ENCODE measurements around the gene RNF130. TPM values are rescaled to one million over a fixed set of nuclear protein-coding genes. Genes with fewer than 3 reads are reported as not detected.

Gene RNF130
- total RNA-seq, 2 donors from 2014 or later, result 83.8 to 116 TPM

- H3K4me1 ChIP-seq (replicated peaks), result no peaks in the 10 kb centered on the region
- TF ChIP-seq POLR2A (IDR thresholded peaks at IDR 0.05), result no peak
- TF ChIP-seq CTCF (IDR thresholded peaks at IDR 0.05), result no peak
- no peak for TF ChIP-seq POLR2AphosphoS5 (IDR thresholded peaks at IDR 0.05)
- no peaks in the 10 kb centered on the region for H3K27me3 ChIP-seq (replicated peaks; ENCODE audit: insufficient read depth)
- H3K4me3 ChIP-seq, result no peak overlapping the region
- intact Hi-C loops (cut with DNase I), result no loop called here
- WGBS, result 77% methylated on average over 7 of the region's 7 CpGs
- no peaks in the 10 kb centered on the region for H3K9me3 ChIP-seq
- no peak overlapping the region for H3K27ac ChIP-seq
- no peak for DNase-seq (ENCODE audit: low spot score)
- H3K36me3 ChIP-seq, result no peaks in the 10 kb centered on the region
Measured at GRCh38 chr5:180009581-180009980, 62.0 kb downstream of the RNF130 start.

- intact Hi-C loops (cut with DNase I), result no loop called here
- no peak overlapping the region for H3K27ac ChIP-seq
Measured at GRCh38 chr5:180008433-180008832, 63.1 kb downstream of the RNF130 start.

GRCh38 chr5:180007582-180007981 lies 64.0 kb downstream of the RNF130 start:
- no peak for TF ChIP-seq POLR2A (IDR thresholded peaks at IDR 0.05)
- no peak for TF ChIP-seq POLR2AphosphoS5 (IDR thresholded peaks at IDR 0.05)
- no peak for TF ChIP-seq CTCF (IDR thresholded peaks at IDR 0.05)
- no peak overlapping the region for H3K4me3 ChIP-seq
- intact Hi-C loops (cut with DNase I), result no loop called here
- H3K27me3 ChIP-seq (replicated peaks; ENCODE audit: insufficient read depth), result no peaks in the 10 kb centered on the region
- no peaks in the 10 kb centered on the region for H3K4me1 ChIP-seq (replicated peaks)
- no peak for DNase-seq (ENCODE audit: low spot score)
- WGBS, result 47% methylated on average over 8 of the region's 8 CpGs
- no peak overlapping the region for H3K27ac ChIP-seq
- no peaks in the 10 kb centered on the region for H3K36me3 ChIP-seq
- H3K9me3 ChIP-seq, result no peaks in the 10 kb centered on the region

More at GRCh38 chr5:180008433-180008832, 63.1 kb downstream of the RNF130 start:
- no peak for DNase-seq (ENCODE audit: low spot score)
- H3K9me3 ChIP-seq, result no peaks in the 10 kb centered on the region
- no peaks in the 10 kb centered on the region for H3K36me3 ChIP-seq
- H3K27me3 ChIP-seq (replicated peaks; ENCODE audit: insufficient read depth), result no peaks in the 10 kb centered on the region
- WGBS, result 96% methylated on average over 7 of the region's 7 CpGs
- no peak for TF ChIP-seq CTCF (IDR thresholded peaks at IDR 0.05)
- TF ChIP-seq POLR2AphosphoS5 (IDR thresholded peaks at IDR 0.05), result no peak
- TF ChIP-seq POLR2A (IDR thresholded peaks at IDR 0.05), result no peak
- H3K4me3 ChIP-seq, result no peak overlapping the region
- no peaks in the 10 kb centered on the region for H3K4me1 ChIP-seq (replicated peaks)

- H3K9me3 ChIP-seq, result no peaks in the 10 kb centered on the region
- intact Hi-C loops (cut with DNase I), result no loop called here
- DNase-seq (ENCODE audit: low spot score), result no peak
- no peaks in the 10 kb centered on the region for H3K4me1 ChIP-seq (replicated peaks)
- H3K27me3 ChIP-seq (replicated peaks; ENCODE audit: insufficient read depth), result no peaks in the 10 kb centered on the region
- no peak overlapping the region for H3K4me3 ChIP-seq
- peaks cover 0 to 5% of the 10 kb centered on the region in 2 donors for H3K36me3 ChIP-seq
- H3K27ac ChIP-seq, result no peak overlapping the region
- no peak for TF ChIP-seq POLR2AphosphoS5 (IDR thresholded peaks at IDR 0.05)
- TF ChIP-seq POLR2A (IDR thresholded peaks at IDR 0.05), result no peak
Measured at GRCh38 chr5:180006141-180006540, 65.4 kb downstream of the RNF130 start.

GRCh38 chr5:180003127-180003526 lies 68.4 kb downstream of the RNF130 start:
- Histone ChIP-seq H3K27ac (no peak overlapping the region), H3K4me1 (replicated peaks) (no peaks in the 10 kb centered on the region), H3K27me3 (replicated peaks; ENCODE audit: insufficient read depth) (no peaks in the 10 kb centered on the region), H3K36me3 (peaks cover 0 to 5% of the 10 kb centered on the region in 2 donors), H3K9me3 (no peaks in the 10 kb centered on the region), H3K4me3 (no peak overlapping the region)
- no peak for DNase-seq (ENCODE audit: low spot score)
- TF ChIP-seq CTCF (IDR thresholded peaks at IDR 0.05), result no peak
- TF ChIP-seq POLR2A (IDR thresholded peaks at IDR 0.05), result no peak
- no peak for TF ChIP-seq POLR2AphosphoS5 (IDR thresholded peaks at IDR 0.05)
- 92% methylated on average over 7 of the region's 7 CpGs for WGBS
- intact Hi-C loops (cut with DNase I), result no loop called here

Measured in prostate gland (tissue), 2 donors.